Transverse colon (tissue), 4 donors: ENCODE results near the gene EIF4E3.

Experiments
- CTCF ChIP-seq, 5 experiments: fragments of 200-600 bp in 3 of 5; fragments of 450-650 bp in 2 of 5; sonication (generic) in 3 of 5; IDR thresholded peaks; 1 replicate in 2 of 5; 2 replicates in 3 of 5; pipeline ENCODE4 v1.5.1; 2016 to 2017; ENCODE audit warnings: antibody characterized with exemption in 5 of 5, inconsistent platforms in 3 of 5, mild to moderate bottlenecking in 2 of 5, moderate library complexity in 1 of 5
- POLR2AphosphoS5 ChIP-seq, 3 donors: sonication (generic); formaldehyde crosslinking; IDR thresholded peaks; one replicate each; pipeline ENCODE4 v1.6.1; 2016; ENCODE audit warnings: antibody characterized with exemption in 3 of 3

- TF ChIP-seq CTCF (IDR thresholded peaks at IDR 0.05) (no peak), POLR2AphosphoS5 (IDR thresholded peaks at IDR 0.05) (no peak)
Observed at GRCh38 chr3:71634671-71635070, 90.5 kb downstream of the EIF4E3 start.
